Upper lobe of left lung (tissue), 6 donors: ENCODE data around the gene S100A6. TPM values are rescaled to one million over a fixed set of nuclear protein-coding genes. Genes with fewer than 3 reads are reported as not detected.

Source experiments
- ATAC-seq, 2 donors: fragments of 200-7000 bp; cut with Tn5 transposase; one replicate each; pipeline ENCODE4 v1.9.1; 2022; ENCODE audit warnings: mild to moderate bottlenecking in 2 of 2, moderate library complexity in 2 of 2; ENCODE audit not compliant: low FRiP score in 2 of 2
- DNase-seq, 2 donors: peaks; one replicate each; pipeline ENCODE4 v3.0.0-alpha.2; 2019 to 2020
- H3K27ac ChIP-seq, 4 donors: fragments of 200-600 bp; sonication (generic); one replicate each; pipeline ENCODE4 v1.5.1; 2016 to 2019
- H3K27me3 ChIP-seq, 4 donors: fragments of 200-600 bp; sonication (generic); one replicate each; pipeline ENCODE4 v1.5.1; 2017 to 2019
- H3K36me3 ChIP-seq, 4 donors: fragments of 200-600 bp; sonication (generic); one replicate each; pipeline ENCODE4 v1.5.1; 2016 to 2019
- H3K4me1 ChIP-seq, 4 donors: fragments of 200-600 bp; sonication (generic); one replicate each; pipeline ENCODE4 v1.5.1; 2018 to 2019
- H3K4me3 ChIP-seq, 4 donors: fragments of 200-600 bp; sonication (generic); one replicate each; pipeline ENCODE4 v1.5.1; 2017 to 2019; ENCODE audit warnings: mild to moderate bottlenecking in 2 of 4, moderate library complexity in 1 of 4
- H3K9me3 ChIP-seq, 4 donors: fragments of 200-600 bp; sonication (generic); one replicate each; pipeline ENCODE4 v1.5.1; 2018 to 2019
- CTCF ChIP-seq, 6 experiments: fragments of 450-650 bp in 4 of 6; fragments of 200-600 bp in 2 of 6; sonication (generic) in 2 of 6; IDR thresholded peaks; one replicate each; pipeline ENCODE4 v1.5.1; 2016 to 2019; ENCODE audit warnings: antibody characterized with exemption in 6 of 6
- EP300 ChIP-seq, 4 donors: sonication (generic); formaldehyde crosslinking; IDR thresholded peaks; one replicate each; pipeline ENCODE4 v1.5.1; 2017; ENCODE audit warnings: antibody characterized with exemption in 4 of 4, control low read depth in 2 of 4
- POLR2A ChIP-seq, 4 donors: fragments of 450-650 bp; IDR thresholded peaks; one replicate each; pipeline ENCODE4 v1.5.1; 2016 to 2017; ENCODE audit warnings: antibody characterized with exemption in 4 of 4, mild to moderate bottlenecking in 2 of 4
- POLR2AphosphoS5 ChIP-seq, 2 donors: sonication (generic); formaldehyde crosslinking; IDR thresholded peaks; one replicate each; pipeline ENCODE4 v1.5.1; 2017; ENCODE audit warnings: antibody characterized with exemption in 2 of 2
- WGBS, 2 donors: methylation state at CpG; one replicate each; pipeline ENCODE4 v1.1.5; 2017 to 2018; 5-methylcytosine and 5-hydroxymethylcytosine counted together
- total RNA-seq, 6 donors: library from RNA; depleted of rRNA in 4 of 6; stranded (reverse); fragments of >200 nt in 4 of 6; gene quantifications; one replicate each; pipeline versions ENCODE4 v1.1.0 to v1.2.1, GENCODE V29; 2016 to 2021
- donor health status: DM: no; HTN: no; CAD: no; lungs with moderate emphysema.
- donor health status: DM: no; HTN: yes; CAD: no; lungs with severe emphysema.

S100A6 gene
- total RNA-seq, 6 donors from 2014 or later: 399 to 1,595 (median 925) TPM

- peak overlapping the region in 3 of 4 donors; percentile 48 to 59 (median 55) for H3K4me3 ChIP-seq
- H3K27ac ChIP-seq: peak overlapping the region; percentile 79 to 94 (median 90)
- peaks cover 83 to 96% (median 86%) of the 10 kb centered on the region in 4 donors for H3K4me1 ChIP-seq
- H3K9me3 ChIP-seq: no peaks in the 10 kb centered on the region
- peaks cover 0 to 16% (median 2%) of the 10 kb centered on the region in 4 donors for H3K36me3 ChIP-seq
- TF ChIP-seq EP300 (IDR thresholded peaks at IDR 0.05): no peak
- no peak for TF ChIP-seq POLR2AphosphoS5 (IDR thresholded peaks at IDR 0.05)
- no peak for TF ChIP-seq POLR2A (IDR thresholded peaks at IDR 0.05)
- TF ChIP-seq CTCF (IDR thresholded peaks at IDR 0.05): no peak
- ATAC-seq: no peak
- no peaks in the 10 kb centered on the region for H3K27me3 ChIP-seq
- 12 to 56% methylated on average over 3 to 6 of the region's 10 CpGs for WGBS, 2 donors
- DNase-seq: no peak
Observed at GRCh38 chr1:153544453-153545066, 8.8 kb upstream of the S100A6 start.

- Histone ChIP-seq H3K4me3 (peak overlapping the region in 3 of 4 donors; percentile 48 to 59 (median 55)), H3K27me3 (no peaks in the 10 kb centered on the region), H3K27ac (peak overlapping the region; percentile 79 to 94 (median 90)), H3K4me1 (peaks cover 75 to 88% (median 78%) of the 10 kb centered on the region in 4 donors), H3K9me3 (no peaks in the 10 kb centered on the region), H3K36me3 (peaks cover 0 to 16% (median 2%) of the 10 kb centered on the region in 4 donors)
- DNase-seq (no peak), ATAC-seq (no peak)
- WGBS, 2 donors: 91 to 92% methylated on average over 4 of the region's 4 CpGs
- no peak for TF ChIP-seq POLR2A (IDR thresholded peaks at IDR 0.05)
- no peak for TF ChIP-seq EP300 (IDR thresholded peaks at IDR 0.05)
- no peak for TF ChIP-seq CTCF (IDR thresholded peaks at IDR 0.05)
- TF ChIP-seq POLR2AphosphoS5 (IDR thresholded peaks at IDR 0.05): no peak
Observed at GRCh38 chr1:153543736-153544135, 7.9 kb upstream of the S100A6 start.

- H3K36me3 ChIP-seq: peaks cover 0 to 16% (median 2%) of the 10 kb centered on the region in 4 donors
- no peaks in the 10 kb centered on the region for H3K27me3 ChIP-seq
- DNase-seq (no peak), ATAC-seq (no peak)
- no peak for TF ChIP-seq POLR2AphosphoS5 (IDR thresholded peaks at IDR 0.05)
- TF ChIP-seq EP300 (IDR thresholded peaks at IDR 0.05): no peak
- TF ChIP-seq CTCF (IDR thresholded peaks at IDR 0.05): no peak
- no peaks in the 10 kb centered on the region for H3K9me3 ChIP-seq
- 80% methylated on average over 13 of the region's 13 CpGs for WGBS, 2 donors
- H3K4me3 ChIP-seq: peak overlapping the region in 1 of 4 donors; percentile 55
- H3K27ac ChIP-seq: peak overlapping the region; percentile 79 to 94 (median 90)
- H3K4me1 ChIP-seq: peaks cover 70 to 82% (median 73%) of the 10 kb centered on the region in 4 donors
Observed at GRCh38 chr1:153542956-153543711, 7.3 kb upstream of the S100A6 start.

GRCh38 chr1:153541641-153542590 is 6.1 kb upstream of the S100A6 start:
- Histone ChIP-seq H3K27ac (peak overlapping the region; percentile 57 to 88 (median 78)), H3K4me1 (peaks cover 64 to 74% (median 68%) of the 10 kb centered on the region in 4 donors), H3K4me3 (no peak overlapping the region), H3K27me3 (no peaks in the 10 kb centered on the region), H3K36me3 (peaks cover 0 to 16% (median 2%) of the 10 kb centered on the region in 4 donors), H3K9me3 (no peaks in the 10 kb centered on the region)
- 72 to 76% methylated on average over 12 to 13 of the region's 13 CpGs for WGBS, 2 donors
- TF ChIP-seq POLR2A (IDR thresholded peaks at IDR 0.05): no peak
- no peak for TF ChIP-seq POLR2AphosphoS5 (IDR thresholded peaks at IDR 0.05)
- no peak for TF ChIP-seq EP300 (IDR thresholded peaks at IDR 0.05)
- no peak for TF ChIP-seq CTCF (IDR thresholded peaks at IDR 0.05)
- ATAC-seq: no peak
- DNase-seq: no peak
